HG03520 (cell line): ENCODE measurements around the gene SOAT1.
A peak's percentile ranks its signal among the peaks of the same experiment; 100 is the strongest.
"Not testable (repeated sequence)": the region's sequence is repeated elsewhere in the genome, so short reads cannot be mapped to it uniquely, and the experiment has no call there.

Experiments used
- ATAC-seq: cut with Tn5 transposase; IDR thresholded peaks from one replicate; pipeline ENCODE4 v1.9.1; 2021; ENCODE audit warnings: mild to moderate bottlenecking, moderate library complexity; ENCODE audit not compliant: unreplicated experiment

SOAT1 gene

GRCh38 chr1:179342740-179343404, 49.3 kb downstream of the SOAT1 start:
- no peak for ATAC-seq

- ATAC-seq: no peak
Observed at GRCh38 chr1:179351281-179351680, 57.7 kb downstream of the SOAT1 start.

- ATAC-seq: no peak
Observed at GRCh38 chr1:179352236-179352635, 58.6 kb downstream of the SOAT1 start.

GRCh38 chr1:179353546-179353945, 59.9 kb downstream of the SOAT1 start:
- ATAC-seq: no peak

- not testable (repeated sequence) for ATAC-seq
Observed at GRCh38 chr1:179361631-179362030, 68.0 kb downstream of the SOAT1 start.

DNA sequence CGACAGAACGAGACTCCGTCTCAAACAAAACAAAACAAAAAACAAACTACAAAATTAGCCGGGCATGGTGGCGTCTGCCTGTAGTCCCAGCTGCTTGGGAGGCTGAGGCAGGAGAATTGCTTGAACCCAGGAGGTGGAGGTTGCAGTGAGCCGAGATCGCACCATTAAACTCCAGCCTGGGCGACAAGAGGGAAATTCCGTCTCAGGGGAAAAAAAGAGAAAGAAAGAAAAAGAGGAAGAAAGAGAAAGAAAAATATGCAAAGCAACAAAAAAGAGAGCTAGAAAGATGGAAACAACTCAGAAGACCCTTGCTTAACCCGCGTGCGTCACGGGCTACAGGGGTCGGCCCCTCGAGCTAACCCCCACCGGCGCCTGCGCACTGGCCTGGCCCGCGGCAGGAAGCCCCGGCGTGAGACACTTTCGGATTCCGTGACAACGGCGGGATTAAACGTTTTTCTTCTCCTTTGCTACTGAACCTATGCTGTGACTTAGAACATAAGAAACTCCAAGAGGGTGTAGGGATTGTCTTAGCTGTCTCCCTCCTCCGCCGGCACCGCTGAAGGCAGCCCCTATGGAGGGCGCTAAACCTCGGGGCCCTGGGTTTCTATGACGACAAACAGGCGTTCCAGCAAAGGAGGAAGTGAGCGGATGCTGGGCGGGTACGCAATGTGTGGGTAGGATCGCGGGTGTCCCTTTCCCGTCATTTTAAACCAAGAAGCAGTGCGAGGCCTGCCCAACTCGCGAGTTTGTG, 71.9 kb downstream of the SOAT1 start, which contains the start of gene AXDND1:
TSS of gene AXDND1 (plus strand) at position 630 of the 751 bp plus-strand sequence. CDS start 539 bp downstream, outside the sequence.
- peak; percentile 94 for ATAC-seq

DNA sequence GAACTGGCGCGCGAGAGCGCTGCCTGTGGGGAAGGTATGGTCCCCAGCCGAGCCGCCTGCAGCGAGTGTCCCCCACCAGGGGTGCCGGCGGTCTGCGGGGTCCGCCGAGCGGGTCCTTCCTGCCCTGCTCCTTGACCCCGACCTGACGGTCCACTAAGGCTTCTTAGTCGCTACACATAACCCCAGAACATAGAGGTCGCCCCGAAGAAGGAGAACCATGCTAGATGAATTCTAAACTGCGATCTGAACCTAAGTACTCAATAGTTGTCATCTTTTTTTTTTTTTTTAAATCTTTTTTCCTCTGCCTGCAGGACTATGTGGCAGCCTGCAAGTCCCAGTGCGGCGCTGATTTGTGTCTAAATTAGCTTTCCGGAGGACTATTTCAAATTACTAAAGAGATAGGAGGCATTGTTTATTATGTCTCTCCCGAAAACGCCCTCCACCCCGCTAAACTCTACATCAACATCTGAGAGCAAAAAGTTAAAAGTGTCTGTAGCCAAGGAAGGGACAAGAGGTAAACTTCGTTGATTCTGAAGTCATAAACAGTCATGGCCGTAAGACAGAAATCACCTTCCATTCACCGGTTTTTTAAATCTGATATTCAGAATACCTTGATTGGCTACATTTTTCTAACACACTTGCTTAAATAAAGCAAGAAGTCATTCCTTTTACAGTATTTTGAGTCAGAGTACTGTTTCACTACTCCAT, 72.7 kb downstream of the SOAT1 start:
- ATAC-seq: peak; percentile 6

DNA sequence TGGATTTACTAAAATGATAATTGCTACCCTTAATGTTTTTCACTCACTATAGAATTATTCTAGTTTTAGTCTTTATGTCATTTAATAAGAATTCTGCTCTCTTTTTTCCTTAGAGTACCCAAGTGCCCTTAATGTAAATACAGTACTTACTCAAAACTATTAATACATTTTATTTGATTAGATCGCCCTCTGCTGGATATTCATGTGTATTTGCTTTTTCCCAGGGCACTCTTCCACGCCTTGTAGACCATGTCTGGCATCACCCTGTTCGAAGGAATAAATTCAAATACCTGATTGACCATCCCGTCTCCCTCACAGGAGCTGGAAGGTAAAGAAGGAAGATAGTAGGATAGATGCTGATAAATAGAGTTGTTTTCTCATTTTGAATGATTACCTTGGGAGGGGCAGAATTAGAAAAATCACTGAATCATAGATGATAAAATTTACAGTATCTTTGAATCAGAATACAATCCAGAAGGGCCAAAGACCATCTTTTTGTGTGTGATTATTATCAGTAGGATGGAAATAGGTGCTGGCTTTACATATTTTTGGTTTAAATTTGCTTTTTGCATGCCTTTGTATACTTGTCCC, 76.2 kb downstream of the SOAT1 start:
- ATAC-seq: no peak

DNA sequence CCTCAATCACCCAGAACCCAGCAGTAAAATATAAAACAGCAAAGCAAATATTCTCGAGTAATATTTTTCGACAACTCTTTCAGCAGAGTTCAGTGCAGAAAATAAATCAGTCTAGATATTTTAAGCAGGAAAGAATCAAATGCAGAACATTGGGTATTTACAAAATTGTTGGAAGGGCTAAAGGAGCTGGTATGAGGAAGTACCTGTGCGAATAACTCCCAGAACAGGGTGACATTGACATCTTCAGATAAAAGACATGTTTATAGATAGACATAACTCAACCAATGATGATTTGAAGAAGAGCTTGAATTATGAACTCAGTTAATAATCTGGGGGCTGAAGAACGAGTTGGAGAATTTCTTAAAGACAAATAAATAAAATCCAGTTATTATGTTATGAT, 78.6 kb downstream of the SOAT1 start:
- no peak for ATAC-seq

DNA sequence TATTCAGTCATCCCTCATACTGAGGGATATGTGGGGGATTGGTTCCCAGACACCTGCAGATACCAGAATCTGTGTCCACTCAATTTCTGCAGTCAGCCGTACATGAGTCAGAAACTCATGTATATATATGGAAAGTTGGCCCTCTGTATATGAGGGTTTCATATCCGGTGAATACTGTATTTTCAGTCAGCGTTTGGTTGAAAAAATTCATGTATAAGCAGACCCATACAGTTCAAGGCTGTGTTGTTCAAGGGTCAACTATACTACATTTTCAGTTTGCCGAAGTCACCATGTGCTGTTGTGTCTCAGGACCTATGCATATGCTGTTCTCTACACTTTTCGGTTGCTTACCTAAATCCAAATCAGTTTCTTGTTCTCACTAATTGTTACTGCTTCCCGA, 82.6 kb downstream of the SOAT1 start:
- ATAC-seq: no peak

- no peak for ATAC-seq
Observed at GRCh38 chr1:179380299-179380698, 86.7 kb downstream of the SOAT1 start.

DNA sequence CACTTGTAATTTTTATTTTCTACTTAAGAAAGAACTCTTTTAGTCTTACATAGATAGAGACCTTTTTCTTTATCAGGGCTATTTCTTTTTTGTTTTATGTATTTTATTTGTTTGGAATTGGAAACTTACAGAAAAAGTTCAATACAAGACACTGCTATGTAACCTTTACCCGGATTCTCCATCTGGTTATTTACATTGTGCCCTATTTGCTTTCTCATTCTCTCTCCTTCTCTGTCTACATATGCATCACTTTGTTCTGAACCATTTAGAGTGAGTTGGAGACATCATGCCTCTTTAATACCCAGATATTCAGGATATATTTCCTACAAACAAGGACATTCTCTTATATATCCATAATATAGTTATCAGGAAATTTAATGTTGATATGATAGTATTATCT, 90.4 kb downstream of the SOAT1 start:
- no peak for ATAC-seq

DNA sequence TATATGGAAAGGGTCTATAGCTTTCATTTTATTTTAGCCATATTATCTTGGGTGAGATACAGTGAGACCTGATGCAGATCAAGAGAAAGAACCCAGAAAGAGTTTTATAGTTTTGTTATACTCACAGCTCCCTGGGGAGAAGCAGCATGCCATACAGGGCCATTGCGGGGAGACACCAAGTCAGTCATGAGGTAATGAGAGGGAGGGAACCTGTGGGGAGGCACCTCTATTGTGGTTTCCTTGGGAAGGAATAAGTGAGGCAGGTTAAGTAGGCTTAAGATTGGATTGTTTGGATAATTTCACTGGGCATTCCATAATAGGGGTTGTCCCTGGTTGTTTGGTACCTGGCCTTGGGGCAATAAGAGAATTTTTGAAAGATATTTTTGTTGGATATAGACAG, 91.9 kb downstream of the SOAT1 start:
- ATAC-seq: no peak

GRCh38 chr1:179393721-179394120, 100.1 kb downstream of the SOAT1 start:
- ATAC-seq: no peak

GRCh38 chr1:179399399-179399798, 105.8 kb downstream of the SOAT1 start:
- ATAC-seq: not testable (repeated sequence)
